CD4-positive, CD25-positive, alpha-beta regulatory T cell (primary cell): ENCODE measurements around the gene UBD. TPM values are rescaled to one million over a fixed set of nuclear protein-coding genes. Genes with fewer than 3 reads are reported as not detected.
A peak's percentile ranks its signal among the peaks of the same experiment; 100 is the strongest.

ENCODE experiments used
- ATAC-seq, 2 donors: fragments of 150-1000 bp; cut with Tn5 transposase; one replicate each; pipeline ENCODE4 v1.10.0; 2021; ENCODE audit warnings: low read depth in 2 of 2, moderate number of reproducible peaks in 2 of 2, moderate library complexity in 1 of 2
- DNase-seq, 3 donors: peaks; one replicate each; pipeline versions ENCODE4 v3.0.0 to v3.0.0-alpha.2; 2012 to 2022; ENCODE audit warnings: mixed read lengths in 1 of 3
- H3K27ac ChIP-seq: one replicate; pipeline ENCODE4 v1.7.0; 2013; ENCODE audit warnings: mild to moderate bottlenecking, low read length; ENCODE audit not compliant: insufficient read depth, poor library complexity, severe bottlenecking
- H3K27me3 ChIP-seq: one replicate; pipeline ENCODE4 v1.7.0; 2013; ENCODE audit warnings: low read length; ENCODE audit not compliant: control insufficient read depth, insufficient read depth
- H3K36me3 ChIP-seq: one replicate; pipeline ENCODE4 v1.7.0; 2013; ENCODE audit warnings: mild to moderate bottlenecking, low read length, moderate library complexity; ENCODE audit not compliant: control insufficient read depth, insufficient read depth
- H3K4me1 ChIP-seq: 2 replicates; pipeline ENCODE4 v1.7.0; 2013; ENCODE audit warnings: mild to moderate bottlenecking, low read length; ENCODE audit not compliant: insufficient read depth, control insufficient read depth, poor library complexity, severe bottlenecking
- H3K4me3 ChIP-seq: one replicate; pipeline ENCODE4 v1.7.0; 2013; ENCODE audit warnings: low read depth, mild to moderate bottlenecking, low read length, moderate library complexity
- H3K9me3 ChIP-seq, 2 experiments: 1 replicate in 1 of 2; 2 replicates in 1 of 2; pipeline ENCODE4 v1.7.0; 2013; ENCODE audit warnings: low read length in 2 of 2, mild to moderate bottlenecking in 1 of 2, moderate library complexity in 1 of 2; ENCODE audit not compliant: control insufficient read depth in 2 of 2
- H3K27ac Mint-ChIP-seq, 3 donors: one replicate each; pipeline ENCODE4 v1.8.0; 2020 to 2022; ENCODE audit warnings: mild to moderate bottlenecking in 3 of 3, mixed read lengths in 3 of 3, moderate library complexity in 2 of 3
- H3K27me3 Mint-ChIP-seq: one replicate; pipeline ENCODE4 v1.8.0; 2022; ENCODE audit warnings: mild to moderate bottlenecking, mixed read lengths
- H3K36me3 Mint-ChIP-seq: one replicate; pipeline ENCODE4 v1.8.0; 2020; ENCODE audit warnings: mixed read lengths
- H3K4me1 Mint-ChIP-seq, 4 donors: one replicate each; pipeline ENCODE4 v1.8.0; 2020 to 2022; ENCODE audit warnings: mixed read lengths in 4 of 4, mild to moderate bottlenecking in 1 of 4
- H3K4me3 Mint-ChIP-seq, 4 donors: one replicate each; pipeline ENCODE4 v1.8.0; 2020 to 2022; ENCODE audit warnings: mild to moderate bottlenecking in 4 of 4, mixed read lengths in 4 of 4, moderate library complexity in 3 of 4
- H3K9me3 Mint-ChIP-seq, 7 donors: one replicate each; pipeline ENCODE4 v1.8.0; 2020 to 2022; ENCODE audit warnings: mixed read lengths in 7 of 7, mild to moderate bottlenecking in 3 of 7, moderate library complexity in 2 of 7
- polyA plus RNA-seq, 4 donors: library from polyadenylated mRNA; unstranded; fragments of 300-500 nt; fragmentation: Illumina TruSeq; gene quantifications; one replicate each; pipeline ENCODE4 v1.2.3, GENCODE V29; 2021
- total RNA-seq: library from RNA; stranded (reverse); gene quantifications from one replicate; pipeline ENCODE4 v1.2.3, GENCODE V29; 2022

UBD gene
- not detected for total RNA-seq
- polyA plus RNA-seq: not detected

GRCh38 chr6:29559524-29560287, at the start of gene UBD:
TSS of gene UBD (minus strand) at chr6:29559732. CDS start at chr6:29559701, 31 bp downstream.
- no peak within 1 kb of the TSS for H3K27ac Mint-ChIP-seq
- H3K9me3 Mint-ChIP-seq: peaks cover 0 to 7% (median 0%) of the 10 kb centered on the region in 7 donors
- Histone ChIP-seq H3K4me3 (no peak within 1 kb of the TSS), H3K27ac (no peak within 1 kb of the TSS), H3K27me3 (peaks cover 40% of the 10 kb centered on the region), H3K9me3 (no peaks in the 10 kb centered on the region), H3K4me1 (no peaks in the 10 kb centered on the region), H3K36me3 (no peaks in the 10 kb centered on the region)
- H3K36me3 Mint-ChIP-seq: peaks cover 3% of the 10 kb centered on the region
- ATAC-seq (no peak), DNase-seq (no peak)
- H3K4me3 Mint-ChIP-seq: no peak within 1 kb of the TSS
- H3K4me1 Mint-ChIP-seq: peaks cover 0 to 7% (median 1%) of the 10 kb centered on the region in 4 donors
- H3K27me3 Mint-ChIP-seq: peaks cover 78% of the 10 kb centered on the region

DNA sequence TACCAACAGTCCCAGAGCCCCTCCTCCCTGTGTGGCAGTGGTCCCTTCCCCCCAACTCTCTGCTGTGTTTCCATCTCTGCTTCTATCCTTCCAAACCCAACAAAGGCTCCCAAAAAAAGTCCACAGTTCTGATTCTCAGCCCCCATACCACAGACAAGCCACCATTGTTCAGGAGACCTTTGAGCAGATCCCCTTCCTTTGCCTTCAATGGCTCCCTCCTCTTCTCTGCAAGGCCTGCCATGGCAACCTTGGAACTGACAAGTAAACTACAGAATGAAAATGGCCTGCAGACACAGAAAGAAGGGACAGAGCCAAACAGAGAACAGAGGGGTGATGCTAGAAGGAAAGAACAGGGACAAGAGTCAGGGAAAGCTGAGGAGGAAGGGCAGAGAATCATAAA, 48.6 kb upstream of the UBD start:
- H3K4me3 Mint-ChIP-seq: no peak overlapping the region
- no peak overlapping the region for H3K27ac ChIP-seq
- H3K9me3 Mint-ChIP-seq: no peaks in the 10 kb centered on the region
- no peaks in the 10 kb centered on the region for H3K27me3 Mint-ChIP-seq
- ATAC-seq: no peak
- peaks cover 13% of the 10 kb centered on the region for H3K36me3 ChIP-seq
- H3K27ac Mint-ChIP-seq: no peak overlapping the region
- H3K4me1 ChIP-seq: no peaks in the 10 kb centered on the region
- no peaks in the 10 kb centered on the region for H3K4me1 Mint-ChIP-seq
- H3K36me3 Mint-ChIP-seq: peaks cover 73% of the 10 kb centered on the region
- H3K9me3 ChIP-seq: no peaks in the 10 kb centered on the region
- no peaks in the 10 kb centered on the region for H3K27me3 ChIP-seq
- no peak for DNase-seq
- H3K4me3 ChIP-seq: no peak overlapping the region

- Mint-ChIP-seq H3K27me3 (no peaks in the 10 kb centered on the region), H3K36me3 (peaks cover 62% of the 10 kb centered on the region), H3K9me3 (no peaks in the 10 kb centered on the region), H3K27ac (peak overlapping the region in 1 of 3 donors; percentile 28), H3K4me3 (peak overlapping the region in 1 of 4 donors; percentile 55), H3K4me1 (peaks cover 0 to 2% (median 0%) of the 10 kb centered on the region in 4 donors)
- no peak for DNase-seq
- H3K9me3 ChIP-seq: no peaks in the 10 kb centered on the region
- H3K4me1 ChIP-seq: no peaks in the 10 kb centered on the region
- H3K4me3 ChIP-seq: no peak overlapping the region
- ATAC-seq: no peak
- H3K27ac ChIP-seq: no peak overlapping the region
- no peaks in the 10 kb centered on the region for H3K27me3 ChIP-seq
- peaks cover 7% of the 10 kb centered on the region for H3K36me3 ChIP-seq
Observed at GRCh38 chr6:29603930-29604329, 44.4 kb upstream of the UBD start.

- H3K4me1 Mint-ChIP-seq: peaks cover 0 to 2% (median 0%) of the 10 kb centered on the region in 4 donors
- H3K9me3 Mint-ChIP-seq: no peaks in the 10 kb centered on the region
- H3K4me3 Mint-ChIP-seq: no peak overlapping the region
- Histone ChIP-seq H3K4me1 (no peaks in the 10 kb centered on the region), H3K9me3 (no peaks in the 10 kb centered on the region), H3K4me3 (no peak overlapping the region), H3K36me3 (peaks cover 7% of the 10 kb centered on the region), H3K27ac (no peak overlapping the region), H3K27me3 (no peaks in the 10 kb centered on the region)
- no peak for DNase-seq
- no peaks in the 10 kb centered on the region for H3K27me3 Mint-ChIP-seq
- no peak for ATAC-seq
- H3K36me3 Mint-ChIP-seq: peaks cover 58% of the 10 kb centered on the region
- H3K27ac Mint-ChIP-seq: no peak overlapping the region
Observed at GRCh38 chr6:29603456-29603855, 43.9 kb upstream of the UBD start.

DNA sequence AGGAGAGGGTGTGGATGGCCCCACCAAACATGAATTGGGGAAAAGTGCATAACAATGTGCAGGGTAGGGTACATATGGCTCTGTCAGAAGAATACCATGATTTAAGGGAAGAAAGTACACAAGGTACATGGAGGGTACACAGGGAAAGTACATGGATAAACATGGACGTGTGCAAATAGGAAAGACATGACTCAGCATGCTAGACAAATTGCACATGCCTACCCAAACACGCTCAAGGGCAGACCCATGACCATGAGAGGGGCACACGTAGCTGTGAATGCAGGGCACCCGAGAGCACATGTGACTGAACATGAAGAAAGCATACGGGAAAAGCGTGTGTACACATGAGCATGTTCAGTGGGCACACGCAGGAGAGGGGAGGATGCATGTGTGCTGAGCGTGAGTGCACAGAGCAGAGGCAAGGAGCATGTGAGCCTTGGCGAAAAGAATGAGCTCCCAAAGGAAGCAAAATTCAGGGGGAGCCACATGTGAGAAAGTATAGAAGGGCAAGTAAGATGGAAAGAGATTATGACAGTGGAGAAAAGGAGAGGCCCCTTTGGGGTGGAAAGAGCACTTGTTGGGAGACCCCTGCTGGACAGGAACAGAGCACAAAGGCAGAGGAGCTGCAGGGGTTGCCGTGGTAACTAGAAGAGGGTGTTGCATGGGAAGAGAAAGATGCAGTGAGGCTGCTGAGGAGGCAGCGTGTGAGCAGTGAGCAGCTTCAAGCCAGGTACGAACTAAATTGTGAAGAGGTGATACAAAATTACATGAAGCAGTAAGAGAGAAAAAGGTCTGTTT, 43.2 kb upstream of the UBD start:
- Mint-ChIP-seq H3K27ac (no peak overlapping the region), H3K4me1 (peaks cover 0 to 2% (median 0%) of the 10 kb centered on the region in 4 donors), H3K27me3 (no peaks in the 10 kb centered on the region), H3K4me3 (no peak overlapping the region), H3K9me3 (no peaks in the 10 kb centered on the region), H3K36me3 (peaks cover 51% of the 10 kb centered on the region)
- H3K36me3 ChIP-seq: peaks cover 7% of the 10 kb centered on the region
- DNase-seq (peak in 1 of 3 donors; percentile 24), ATAC-seq (no peak)
- no peaks in the 10 kb centered on the region for H3K4me1 ChIP-seq
- H3K9me3 ChIP-seq: no peaks in the 10 kb centered on the region
- no peak overlapping the region for H3K27ac ChIP-seq
- H3K27me3 ChIP-seq: no peaks in the 10 kb centered on the region
- no peak overlapping the region for H3K4me3 ChIP-seq

- Histone ChIP-seq H3K4me1 (no peaks in the 10 kb centered on the region), H3K27me3 (no peaks in the 10 kb centered on the region), H3K9me3 (no peaks in the 10 kb centered on the region), H3K4me3 (no peak overlapping the region), H3K36me3 (no peaks in the 10 kb centered on the region), H3K27ac (no peak overlapping the region)
- H3K36me3 Mint-ChIP-seq: peaks cover 15% of the 10 kb centered on the region
- H3K27me3 Mint-ChIP-seq: peaks cover 6% of the 10 kb centered on the region
- no peak overlapping the region for H3K4me3 Mint-ChIP-seq
- DNase-seq (no peak), ATAC-seq (no peak)
- no peaks in the 10 kb centered on the region for H3K9me3 Mint-ChIP-seq
- no peak overlapping the region for H3K27ac Mint-ChIP-seq
- H3K4me1 Mint-ChIP-seq: peaks cover 0 to 2% (median 0%) of the 10 kb centered on the region in 4 donors
Observed at GRCh38 chr6:29598172-29598747, 38.7 kb upstream of the UBD start.

DNA sequence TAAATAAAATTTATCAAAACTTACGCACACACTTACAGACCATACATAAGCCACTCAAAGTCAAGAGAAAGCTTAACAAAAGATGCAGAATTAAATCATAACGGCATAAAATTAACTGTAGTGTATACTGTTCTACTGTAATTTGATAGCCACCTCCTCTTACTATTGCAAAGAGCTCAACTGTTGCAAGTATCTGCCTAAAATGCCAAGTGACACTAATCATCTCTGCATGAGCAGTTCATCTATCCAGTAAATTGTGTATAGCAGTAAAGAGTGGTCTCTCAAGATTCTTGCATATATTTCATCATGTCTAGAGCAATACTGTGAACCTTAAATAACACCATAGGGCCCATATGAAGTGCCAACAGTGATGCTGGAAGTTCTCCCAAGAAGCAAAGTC, 37.7 kb upstream of the UBD start:
- H3K27ac ChIP-seq: no peak overlapping the region
- H3K9me3 ChIP-seq: no peaks in the 10 kb centered on the region
- no peak overlapping the region for H3K4me3 Mint-ChIP-seq

More for the DNA sequence above, 37.7 kb upstream of the UBD start:
- Mint-ChIP-seq H3K4me1 (no peaks in the 10 kb centered on the region), H3K9me3 (no peaks in the 10 kb centered on the region), H3K36me3 (peaks cover 8% of the 10 kb centered on the region), H3K27me3 (peaks cover 6% of the 10 kb centered on the region), H3K27ac (no peak overlapping the region)
- H3K4me1 ChIP-seq: no peaks in the 10 kb centered on the region
- no peak for ATAC-seq
- H3K27me3 ChIP-seq: no peaks in the 10 kb centered on the region
- no peak overlapping the region for H3K4me3 ChIP-seq
- no peak for DNase-seq
- no peaks in the 10 kb centered on the region for H3K36me3 ChIP-seq
